Ammon's horn (tissue), 1 donor: ENCODE results near the gene KCNQ4.

Source experiments
- DNase-seq: peaks from one replicate; pipeline ENCODE4 v3.0.0-alpha.2; 2016; ENCODE audit warnings: low spot score

KCNQ4 gene

GRCh38 chr1:40783001-40783905 lies at the start of gene KCNQ4:
TSS of gene KCNQ4 (plus strand) at chr1:40783787. CDS start at chr1:40784094, 307 bp downstream.
- DNase-seq: no peak

- no peak for DNase-seq
Observed at GRCh38 chr1:40734882-40735628, 48.5 kb upstream of the KCNQ4 start.

- DNase-seq: peak; percentile 46
Observed at GRCh38 chr1:40736085-40736531, 47.5 kb upstream of the KCNQ4 start.

GRCh38 chr1:40738831-40739230 lies 44.8 kb upstream of the KCNQ4 start:
- DNase-seq: no peak

GRCh38 chr1:40739455-40740008 lies 44.1 kb upstream of the KCNQ4 start:
- DNase-seq: no peak

GRCh38 chr1:40740039-40740996 lies 43.3 kb upstream of the KCNQ4 start:
- DNase-seq: no peak

- DNase-seq: no peak
Observed at GRCh38 chr1:40740997-40741736, 42.4 kb upstream of the KCNQ4 start.

GRCh38 chr1:40742363-40743061 lies 41.1 kb upstream of the KCNQ4 start:
- no peak for DNase-seq

GRCh38 chr1:40743452-40743851 lies 40.1 kb upstream of the KCNQ4 start:
- no peak for DNase-seq

GRCh38 chr1:40743860-40744259 lies 39.7 kb upstream of the KCNQ4 start:
- DNase-seq: no peak

- no peak for DNase-seq
Observed at GRCh38 chr1:40745176-40745575, 38.4 kb upstream of the KCNQ4 start.

- no peak for DNase-seq
Observed at GRCh38 chr1:40746344-40747090, 37.1 kb upstream of the KCNQ4 start.

GRCh38 chr1:40748841-40749718 lies 34.5 kb upstream of the KCNQ4 start:
- DNase-seq: no peak

GRCh38 chr1:40749817-40750216 lies 33.8 kb upstream of the KCNQ4 start:
- DNase-seq: no peak

- no peak for DNase-seq
Observed at GRCh38 chr1:40750451-40750908, 33.1 kb upstream of the KCNQ4 start.

- DNase-seq: no peak
Observed at GRCh38 chr1:40751802-40752201, 31.8 kb upstream of the KCNQ4 start.

GRCh38 chr1:40753142-40753882 lies 30.3 kb upstream of the KCNQ4 start:
- no peak for DNase-seq

GRCh38 chr1:40754201-40754600 lies 29.4 kb upstream of the KCNQ4 start:
- DNase-seq: no peak
